ENCODE results near the gene CGB1.
"Not testable (repeated sequence)": the region's sequence is repeated elsewhere in the genome, so short reads cannot be mapped to it uniquely, and the experiment has no call there.

The CGB1 gene

DNA sequence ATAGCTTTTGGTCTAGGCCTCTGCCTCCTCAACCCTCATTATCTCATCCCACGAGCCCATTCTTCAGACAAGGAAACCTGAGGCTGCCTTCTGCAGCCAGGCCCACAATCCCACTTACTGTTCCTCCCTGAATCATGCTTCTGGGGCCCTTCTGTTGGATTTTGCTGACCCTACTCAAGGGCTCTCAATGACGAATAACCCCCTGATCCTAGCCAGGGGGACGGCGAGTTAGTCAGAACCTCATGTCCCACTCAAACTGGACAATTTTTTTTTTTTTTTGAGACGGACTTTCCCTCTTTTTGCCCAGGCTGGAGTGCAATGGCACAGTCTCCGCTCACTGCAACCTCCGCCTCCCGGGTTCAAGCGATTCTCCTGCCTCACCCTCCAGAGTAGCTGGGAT lies 14.6 kb downstream of the CGB1 start:
- DNase-seq (ENCODE audit: low spot score): no peak

DNA sequence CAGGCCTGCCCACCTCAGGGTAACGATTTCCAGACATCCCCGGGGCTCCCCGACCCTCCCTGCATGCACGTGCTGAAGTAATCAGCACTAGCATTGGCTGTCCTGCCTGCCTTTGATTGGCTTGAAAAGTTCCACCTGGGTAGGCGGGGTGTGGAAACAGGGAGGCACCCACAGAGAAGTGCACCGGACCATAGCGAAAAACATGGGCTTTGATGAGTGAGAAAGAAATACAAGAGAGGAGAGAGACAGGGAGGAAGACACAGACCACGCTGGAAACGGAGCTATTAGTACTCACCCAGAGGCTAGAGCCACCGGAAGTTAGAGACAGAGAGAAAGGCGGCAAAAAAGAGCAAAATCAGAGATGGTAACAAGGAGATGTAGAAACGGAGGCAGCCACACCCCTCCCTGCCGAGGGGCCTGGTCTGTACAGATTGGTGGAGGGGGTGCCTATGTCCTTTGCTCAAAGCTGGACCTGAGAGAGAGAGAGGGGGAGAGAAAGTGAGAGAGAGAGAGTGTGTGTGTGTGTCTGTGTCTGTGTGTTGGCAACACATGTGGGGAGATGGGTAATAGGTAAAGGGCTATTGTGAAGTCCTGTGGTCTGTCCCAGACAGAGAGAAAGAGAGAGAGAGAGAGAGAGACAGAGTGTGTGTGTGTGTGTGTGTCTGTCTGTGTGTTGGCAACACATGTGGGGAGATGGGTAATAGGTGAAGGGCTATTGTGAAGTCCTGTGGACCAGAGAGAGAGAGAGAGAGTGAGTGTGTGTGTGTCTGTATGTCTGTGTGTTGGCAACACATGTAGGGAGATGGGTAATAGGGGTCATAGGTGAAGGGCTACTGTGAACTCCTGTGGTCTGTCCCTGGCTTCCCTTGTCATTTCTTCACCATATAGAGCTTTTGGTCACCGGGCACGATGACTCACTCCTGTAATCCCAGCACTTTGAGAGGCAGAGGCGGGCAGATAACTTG lies 15.5 kb downstream of the CGB1 start:
- no peak for DNase-seq (ENCODE audit: low spot score)

GRCh38 chr19:49020342-49020741 lies 16.4 kb downstream of the CGB1 start:
- no peak for DNase-seq (ENCODE audit: low spot score)

DNA sequence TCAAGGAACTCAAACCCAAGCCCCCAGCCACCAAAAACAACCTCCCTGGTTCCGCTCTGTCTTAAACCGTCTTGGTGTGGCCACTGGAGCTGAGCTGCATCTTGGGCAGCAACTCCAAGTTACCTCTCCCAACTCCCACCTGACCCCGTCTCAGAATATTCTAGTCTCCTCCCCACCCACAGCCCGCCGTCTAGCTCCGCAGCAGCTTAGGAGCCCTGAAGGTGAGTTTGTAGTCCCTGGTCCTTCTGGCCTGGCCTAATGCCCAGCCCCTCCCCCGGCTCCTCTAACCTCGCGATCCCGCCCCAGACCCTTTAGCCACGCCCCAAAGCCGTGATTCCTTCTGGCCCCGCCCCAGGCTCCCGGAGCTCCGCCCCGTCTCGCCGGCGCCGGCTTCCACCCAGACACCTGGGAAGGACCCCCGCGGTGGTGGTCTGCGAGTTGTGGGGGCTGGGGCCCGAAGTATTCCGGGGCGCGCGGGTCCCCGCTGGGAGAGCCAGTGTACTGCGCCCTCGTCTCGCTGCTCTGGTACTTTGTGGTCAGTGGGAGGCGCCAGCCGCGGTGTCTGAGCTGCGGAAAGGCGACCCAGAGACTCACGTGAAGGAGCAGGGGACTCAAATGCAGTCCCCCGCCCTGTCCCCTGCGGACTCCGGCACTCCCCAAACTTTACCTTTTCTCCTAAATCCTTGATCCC lies 17.3 kb downstream of the CGB1 start:
- DNase-seq (ENCODE audit: low spot score): no peak

DNA sequence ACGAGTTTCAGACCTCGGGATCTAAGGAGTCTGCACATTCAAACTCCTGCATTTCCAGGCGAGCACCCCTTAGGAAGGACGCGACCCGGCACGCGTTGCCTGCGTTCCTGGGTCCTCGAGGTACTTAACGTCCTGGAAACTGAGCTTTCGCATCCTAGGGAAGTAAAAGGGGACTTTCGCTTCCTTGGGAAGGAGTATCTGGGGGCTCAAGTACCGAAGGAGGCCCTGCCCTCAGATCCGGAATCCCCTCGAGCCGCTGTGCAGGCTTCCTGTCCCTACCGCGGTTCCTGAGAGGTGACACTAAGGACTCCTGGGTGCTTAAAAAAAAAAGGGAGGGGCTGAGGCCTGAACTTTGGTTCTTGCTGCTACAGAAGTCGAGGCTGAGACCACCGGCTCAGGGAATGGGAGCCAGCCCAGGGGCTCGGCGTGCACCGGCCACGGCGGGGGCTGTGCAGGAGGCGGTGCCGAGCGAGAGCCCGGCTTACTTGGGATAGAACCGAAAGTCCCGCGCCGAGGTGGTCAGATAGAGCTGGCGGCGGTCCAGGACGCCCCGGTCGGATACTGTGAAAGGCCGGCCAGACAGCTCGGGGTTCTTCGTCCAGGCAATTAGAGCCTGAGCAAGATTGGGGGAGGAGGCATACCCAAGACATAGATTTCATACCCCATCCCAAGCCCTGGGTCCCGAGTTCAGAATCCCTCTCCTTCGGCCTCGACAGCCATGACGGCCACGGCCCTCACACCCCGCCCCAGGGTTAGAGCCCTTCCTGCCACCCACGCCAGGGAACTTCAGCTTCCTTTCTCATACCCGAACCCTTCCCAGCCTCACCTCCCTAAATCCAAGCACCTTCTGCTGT lies 18.1 kb downstream of the CGB1 start:
- not testable (repeated sequence) for DNase-seq (ENCODE audit: low spot score)

GRCh38 chr19:49017666-49018351 lies 18.9 kb downstream of the CGB1 start:
- DNase-seq (ENCODE audit: low spot score): no peak

DNA sequence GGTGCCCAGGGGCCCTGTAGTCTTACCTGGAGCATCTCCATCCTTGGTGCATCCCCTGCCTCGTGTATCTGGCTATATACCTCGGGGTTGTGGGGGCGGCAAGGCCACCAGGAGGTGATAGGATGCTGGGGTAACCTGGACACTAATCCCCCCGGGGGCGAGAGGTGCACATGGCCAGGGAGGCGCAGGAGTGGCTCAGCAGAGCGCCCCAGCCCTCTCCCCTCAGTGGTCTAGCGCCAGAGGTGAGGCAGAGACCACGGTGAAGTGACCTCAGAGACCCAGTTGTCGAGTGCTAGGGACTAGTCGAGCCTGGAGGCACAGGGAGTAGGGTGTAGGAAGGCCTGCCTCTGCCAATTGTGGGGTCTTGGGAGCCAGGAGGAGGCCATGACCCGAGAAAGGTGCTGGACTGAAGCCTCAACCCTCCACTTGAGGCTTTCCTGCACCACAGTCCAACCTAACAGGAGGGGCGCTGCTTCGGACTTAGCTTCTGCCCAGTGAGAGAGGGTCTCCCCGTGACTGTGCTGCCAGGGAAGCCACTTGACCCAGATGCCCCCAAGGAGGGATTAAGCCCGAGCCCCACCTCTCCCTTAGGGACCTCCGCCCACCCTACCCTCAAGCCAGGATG lies 19.5 kb downstream of the CGB1 start, which contains the start of gene LHB:
TSS of gene LHB (minus strand) at position 51 of the 625 bp plus-strand sequence. CDS start at position 41, 10 bp downstream.
- DNase-seq (ENCODE audit: low spot score): no peak

DNA sequence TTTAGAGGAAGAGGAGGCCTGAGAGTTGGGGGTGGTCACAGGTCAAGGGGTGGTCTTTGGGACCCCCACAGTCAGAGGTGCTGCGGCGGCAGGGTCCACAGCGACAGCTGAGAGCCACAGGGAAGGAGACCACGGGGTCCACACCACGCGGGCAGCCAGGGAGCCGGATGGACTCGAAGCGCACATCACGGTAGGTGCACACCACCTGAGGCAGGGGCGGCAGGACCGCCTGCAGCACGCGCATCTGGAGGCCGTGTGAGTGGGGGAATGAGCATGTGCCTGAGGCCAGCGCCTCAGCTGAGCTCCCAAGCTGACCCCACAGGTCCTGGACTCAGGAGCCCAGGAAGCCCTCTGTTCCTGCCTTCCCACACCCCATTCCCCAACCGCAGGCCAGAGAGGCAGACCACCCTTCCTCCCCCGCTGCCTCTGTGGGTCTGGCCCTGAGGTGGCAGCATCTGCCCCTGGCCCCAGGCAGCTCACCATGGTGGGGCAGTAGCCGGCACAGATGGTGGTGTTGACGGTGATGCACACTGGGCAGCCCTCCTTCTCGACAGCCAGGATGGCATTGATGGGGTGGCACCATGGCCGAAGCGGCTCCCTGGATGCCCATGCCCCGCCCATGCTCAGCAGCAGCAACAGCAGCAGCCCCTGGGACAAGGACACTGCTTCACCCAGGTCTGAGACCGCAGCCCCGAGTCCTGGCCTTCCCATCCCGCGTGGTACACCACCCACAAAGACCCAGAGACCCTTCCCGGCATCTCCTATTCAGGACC lies 20.4 kb downstream of the CGB1 start:
- DNase-seq (ENCODE audit: low spot score): no peak

DNA sequence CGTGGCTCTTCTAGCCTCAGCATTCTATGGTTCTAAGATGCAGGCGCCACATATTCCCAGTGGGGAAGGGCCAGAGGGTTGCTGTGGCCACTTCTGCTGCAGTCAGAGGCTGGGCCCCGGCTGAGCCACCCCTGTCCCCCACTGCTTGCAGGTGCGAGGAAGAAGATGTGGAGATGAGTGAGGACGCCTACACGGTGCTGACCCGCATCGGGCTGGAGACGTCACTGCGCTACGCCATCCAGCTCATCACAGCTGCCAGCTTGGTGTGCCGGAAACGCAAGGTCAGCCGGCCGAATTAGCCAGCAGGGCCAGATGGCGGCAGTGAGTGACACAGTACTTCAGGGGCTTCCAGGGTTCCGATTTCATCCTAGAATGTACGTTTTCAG lies 21.8 kb downstream of the CGB1 start:
- no peak for DNase-seq (ENCODE audit: low spot score)

- DNase-seq (ENCODE audit: low spot score): no peak
Measured at GRCh38 chr19:49014123-49014869, 22.4 kb downstream of the CGB1 start.

- no peak for DNase-seq (ENCODE audit: low spot score)
Measured at GRCh38 chr19:49011194-49011593, 25.5 kb downstream of the CGB1 start.

GRCh38 chr19:49010453-49010852 lies 26.2 kb downstream of the CGB1 start:
- DNase-seq (ENCODE audit: low spot score): no peak

- no peak for DNase-seq (ENCODE audit: low spot score)
Measured at GRCh38 chr19:49009828-49010227, 26.9 kb downstream of the CGB1 start.

DNA sequence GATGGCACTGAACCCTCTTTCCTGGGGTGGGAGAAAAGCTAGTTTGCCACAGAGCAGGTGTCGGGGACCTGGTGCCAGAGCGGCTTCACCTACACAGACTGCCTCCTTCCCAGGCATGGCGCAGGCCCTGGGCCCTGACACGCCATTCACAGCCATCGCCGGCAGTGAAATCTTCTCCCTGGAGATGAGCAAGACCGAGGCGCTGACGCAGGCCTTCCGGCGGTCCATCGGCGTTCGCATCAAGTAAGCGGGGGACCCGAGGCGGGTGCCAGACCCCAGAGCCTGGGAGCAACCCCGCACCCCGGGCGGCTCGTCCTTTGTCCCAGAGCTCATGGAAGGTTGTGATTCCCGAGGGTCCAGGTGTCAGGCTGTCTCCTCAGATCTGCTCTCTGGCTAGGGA lies 29.8 kb downstream of the CGB1 start:
- DNase-seq (ENCODE audit: low spot score): no peak

GRCh38 chr19:49004964-49005614 lies 31.6 kb downstream of the CGB1 start:
- DNase-seq (ENCODE audit: low spot score): no peak

GRCh38 chr19:49004133-49004532 lies 32.6 kb downstream of the CGB1 start:
- no peak for DNase-seq (ENCODE audit: low spot score)

- DNase-seq (ENCODE audit: low spot score): no peak
Measured at GRCh38 chr19:48999481-49000325, 37.0 kb downstream of the CGB1 start.

GRCh38 chr19:48997972-48998371 lies 38.7 kb downstream of the CGB1 start:
- no peak for DNase-seq (ENCODE audit: low spot score)
